GM12872 (cell line): ENCODE data around the gene OR52W1.

Source experiments
- TF ChIP-seq, protein P1 (sequence below): IDR thresholded peaks from 3 replicates; pipeline ENCODE4 v1.5.1; 2011; ENCODE audit warnings: low read depth, mild to moderate bottlenecking, low read length, moderate library complexity; ENCODE audit not compliant: insufficient read depth

The OR52W1 gene

GRCh38 chr11:6199174-6199810 lies at the start of gene OR52W1:
Gene OR52W1, plus strand, starts transcription at chr11:6199224. Its CDS starts 0 bp downstream, at chr11:6199224.
- TF ChIP-seq, protein P1, sequence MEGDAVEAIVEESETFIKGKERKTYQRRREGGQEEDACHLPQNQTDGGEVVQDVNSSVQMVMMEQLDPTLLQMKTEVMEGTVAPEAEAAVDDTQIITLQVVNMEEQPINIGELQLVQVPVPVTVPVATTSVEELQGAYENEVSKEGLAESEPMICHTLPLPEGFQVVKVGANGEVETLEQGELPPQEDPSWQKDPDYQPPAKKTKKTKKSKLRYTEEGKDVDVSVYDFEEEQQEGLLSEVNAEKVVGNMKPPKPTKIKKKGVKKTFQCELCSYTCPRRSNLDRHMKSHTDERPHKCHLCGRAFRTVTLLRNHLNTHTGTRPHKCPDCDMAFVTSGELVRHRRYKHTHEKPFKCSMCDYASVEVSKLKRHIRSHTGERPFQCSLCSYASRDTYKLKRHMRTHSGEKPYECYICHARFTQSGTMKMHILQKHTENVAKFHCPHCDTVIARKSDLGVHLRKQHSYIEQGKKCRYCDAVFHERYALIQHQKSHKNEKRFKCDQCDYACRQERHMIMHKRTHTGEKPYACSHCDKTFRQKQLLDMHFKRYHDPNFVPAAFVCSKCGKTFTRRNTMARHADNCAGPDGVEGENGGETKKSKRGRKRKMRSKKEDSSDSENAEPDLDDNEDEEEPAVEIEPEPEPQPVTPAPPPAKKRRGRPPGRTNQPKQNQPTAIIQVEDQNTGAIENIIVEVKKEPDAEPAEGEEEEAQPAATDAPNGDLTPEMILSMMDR = no peak

DNA sequence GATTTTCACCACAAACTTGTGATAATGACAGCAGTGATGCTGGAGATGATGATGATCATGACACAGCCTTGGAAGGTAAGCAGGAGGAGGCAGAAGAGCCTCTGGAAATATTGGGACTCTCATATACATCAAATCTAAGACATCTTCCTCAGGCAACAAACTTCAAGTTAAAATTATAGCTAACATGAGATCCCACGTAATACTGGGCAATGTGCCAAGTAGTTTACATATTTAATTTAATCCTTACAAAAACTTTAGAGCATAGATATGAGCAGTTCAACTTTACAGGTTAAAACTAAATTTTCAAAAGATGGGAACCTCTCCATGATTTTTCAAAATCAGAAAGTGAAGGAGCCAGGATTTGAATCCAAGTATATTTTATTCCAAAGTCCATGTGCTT lies 47.9 kb upstream of the OR52W1 start:
- TF ChIP-seq, protein P1 = no peak

DNA sequence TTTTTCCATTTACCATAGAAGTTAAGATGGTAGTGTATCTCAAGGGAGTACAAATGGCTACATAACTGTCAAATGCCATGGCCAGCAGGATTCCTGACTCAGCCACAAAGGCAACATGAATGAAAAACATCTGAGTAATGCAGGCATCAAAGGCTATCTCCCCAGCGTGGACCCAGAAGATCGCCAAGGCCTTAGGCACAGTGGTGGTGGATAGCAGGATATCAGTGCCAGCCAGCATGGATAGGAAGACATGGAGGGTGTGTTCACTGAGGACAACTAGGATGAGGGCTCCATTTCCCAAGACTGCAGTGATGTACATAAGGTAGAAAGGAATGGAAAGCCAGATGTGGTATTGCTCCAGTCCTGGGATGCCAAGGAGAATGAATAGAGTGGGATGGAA lies 46.9 kb upstream of the OR52W1 start:
- TF ChIP-seq, protein P1 = no peak

GRCh38 chr11:6156628-6157359 lies 42.2 kb upstream of the OR52W1 start:
- TF ChIP-seq, protein P1 = no peak

DNA sequence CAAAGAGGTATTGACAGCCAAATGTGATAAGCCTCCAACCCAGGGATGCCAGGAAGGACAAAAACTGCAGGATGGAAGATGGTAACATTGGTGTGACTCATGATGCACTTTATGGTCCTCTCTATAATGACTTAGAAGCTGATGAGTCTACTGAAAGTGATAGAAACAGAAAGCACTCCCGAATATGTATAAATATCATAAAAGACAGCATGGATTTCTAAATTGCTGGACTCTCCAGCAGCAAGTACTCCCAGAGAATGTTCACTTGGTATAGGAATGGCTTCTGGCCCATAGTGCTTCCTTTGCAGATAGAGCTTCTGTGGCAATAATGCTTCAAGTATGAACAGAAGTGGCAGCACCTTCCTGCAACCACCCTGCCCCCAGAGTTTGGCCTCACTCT lies 28.8 kb upstream of the OR52W1 start, which contains the start of gene OR52B2:
Gene OR52B2 (minus strand): TSS at position 101 of the 400 bp plus-strand sequence. CDS start 0 bp downstream, at position 101.
- TF ChIP-seq, protein P1 = no peak

GRCh38 chr11:6175440-6175839 lies 23.6 kb upstream of the OR52W1 start:
- TF ChIP-seq, protein P1 = no peak

DNA sequence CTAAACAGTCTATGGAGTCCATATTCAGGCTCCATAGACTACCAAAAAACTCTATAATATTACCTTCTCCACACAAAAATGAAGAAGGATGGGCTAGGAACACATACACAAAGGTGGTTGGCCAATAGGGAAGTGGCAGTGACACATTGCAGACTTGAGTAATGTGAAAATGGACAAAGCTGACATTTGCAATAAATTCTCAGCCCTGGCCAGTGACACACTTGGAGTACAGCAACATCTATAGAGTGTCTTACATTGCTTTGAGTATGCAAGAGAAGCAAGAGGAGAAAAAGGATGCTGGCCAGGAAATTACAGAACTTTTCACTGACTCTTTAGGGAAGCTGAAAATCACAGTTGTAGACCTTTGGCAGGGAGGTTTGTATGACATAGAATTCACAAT lies 7.3 kb upstream of the OR52W1 start:
- TF ChIP-seq, protein P1 = no peak
